HTERT RPE-1 (cell line): Measurements from ENCODE around the gene CCDC182.

Experiments
- in situ Hi-C: fragments of 300-500 bp; cut with MboI; formaldehyde crosslinking; loops from 4 replicates; pipeline ENCODE4 v1.14.3; 2020; ENCODE audit warnings: low sequenced_read_pairs

Gene CCDC182

GRCh38 chr17:57745242-57745641 lies at the start of gene CCDC182:
Gene CCDC182, minus strand, starts transcription at chr17:57745299. Its CDS starts 27 bp downstream, at chr17:57745272.
- in situ Hi-C loops, result no loop called here

- in situ Hi-C loops, result no loop called here
Measured at GRCh38 chr17:57794841-57795240, 49.7 kb upstream of the CCDC182 start.

- in situ Hi-C loops, result no loop called here
Measured at GRCh38 chr17:57788725-57789124, 43.6 kb upstream of the CCDC182 start.

- in situ Hi-C loops, result no loop called here
Measured at GRCh38 chr17:57785022-57785421, 39.9 kb upstream of the CCDC182 start.

GRCh38 chr17:57784226-57784895 lies 39.3 kb upstream of the CCDC182 start:
- in situ Hi-C loops, result no loop called here

GRCh38 chr17:57783338-57783742 lies 38.2 kb upstream of the CCDC182 start:
- in situ Hi-C loops, result no loop called here

GRCh38 chr17:57782647-57783337 lies 37.7 kb upstream of the CCDC182 start:
- in situ Hi-C loops, result no loop called here

- in situ Hi-C loops, result no loop called here
Measured at GRCh38 chr17:57782062-57782490, 37.0 kb upstream of the CCDC182 start.

- in situ Hi-C loops, result no loop called here
Measured at GRCh38 chr17:57781386-57782061, 36.4 kb upstream of the CCDC182 start.

- in situ Hi-C loops, result no loop called here
Measured at GRCh38 chr17:57779706-57780105, 34.6 kb upstream of the CCDC182 start.

- in situ Hi-C loops, result no loop called here
Measured at GRCh38 chr17:57778306-57778705, 33.2 kb upstream of the CCDC182 start.

- in situ Hi-C loops, result no loop called here
Measured at GRCh38 chr17:57776366-57776765, 31.3 kb upstream of the CCDC182 start.

- in situ Hi-C loops, result no loop called here
Measured at GRCh38 chr17:57774872-57775271, 29.8 kb upstream of the CCDC182 start.

- in situ Hi-C loops, result no loop called here
Measured at GRCh38 chr17:57773557-57773956, 28.5 kb upstream of the CCDC182 start.

- in situ Hi-C loops, result no loop called here
Measured at GRCh38 chr17:57772774-57773173, 27.7 kb upstream of the CCDC182 start.

- in situ Hi-C loops, result no loop called here
Measured at GRCh38 chr17:57767561-57767960, 22.5 kb upstream of the CCDC182 start.

GRCh38 chr17:57766318-57766943 lies 21.3 kb upstream of the CCDC182 start:
- in situ Hi-C loops, result no loop called here

- in situ Hi-C loops, result no loop called here
Measured at GRCh38 chr17:57762452-57763395, 17.6 kb upstream of the CCDC182 start.

- in situ Hi-C loops, result no loop called here
Measured at GRCh38 chr17:57761887-57762286, 16.8 kb upstream of the CCDC182 start.

- in situ Hi-C loops, result no loop called here
Measured at GRCh38 chr17:57760046-57760445, 14.9 kb upstream of the CCDC182 start.
